Activated CD8-positive, alpha-beta memory T cell treated with anti-CD3 and anti-CD28 coated beads, Interleukin-2, amount 50 U/mL, for 24 hours (primary cell): ENCODE measurements around the gene IRAK2.
"Not testable (repeated sequence)": the region's sequence is repeated elsewhere in the genome, so short reads cannot be mapped to it uniquely, and the experiment has no call there.

Source experiments
- DNase-seq: peaks from one replicate; pipeline ENCODE4 v3.0.0-alpha.2; 2020; ENCODE audit errors: extremely low read depth

IRAK2 gene, protein sequence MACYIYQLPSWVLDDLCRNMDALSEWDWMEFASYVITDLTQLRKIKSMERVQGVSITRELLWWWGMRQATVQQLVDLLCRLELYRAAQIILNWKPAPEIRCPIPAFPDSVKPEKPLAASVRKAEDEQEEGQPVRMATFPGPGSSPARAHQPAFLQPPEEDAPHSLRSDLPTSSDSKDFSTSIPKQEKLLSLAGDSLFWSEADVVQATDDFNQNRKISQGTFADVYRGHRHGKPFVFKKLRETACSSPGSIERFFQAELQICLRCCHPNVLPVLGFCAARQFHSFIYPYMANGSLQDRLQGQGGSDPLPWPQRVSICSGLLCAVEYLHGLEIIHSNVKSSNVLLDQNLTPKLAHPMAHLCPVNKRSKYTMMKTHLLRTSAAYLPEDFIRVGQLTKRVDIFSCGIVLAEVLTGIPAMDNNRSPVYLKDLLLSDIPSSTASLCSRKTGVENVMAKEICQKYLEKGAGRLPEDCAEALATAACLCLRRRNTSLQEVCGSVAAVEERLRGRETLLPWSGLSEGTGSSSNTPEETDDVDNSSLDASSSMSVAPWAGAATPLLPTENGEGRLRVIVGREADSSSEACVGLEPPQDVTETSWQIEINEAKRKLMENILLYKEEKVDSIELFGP

GRCh38 chr3:10164546-10165393, at the start of gene IRAK2:
Gene IRAK2 (plus strand): TSS chr3:10164919. CDS start chr3:10164955, 36 bp downstream.
- DNase-seq = no peak

DNA sequence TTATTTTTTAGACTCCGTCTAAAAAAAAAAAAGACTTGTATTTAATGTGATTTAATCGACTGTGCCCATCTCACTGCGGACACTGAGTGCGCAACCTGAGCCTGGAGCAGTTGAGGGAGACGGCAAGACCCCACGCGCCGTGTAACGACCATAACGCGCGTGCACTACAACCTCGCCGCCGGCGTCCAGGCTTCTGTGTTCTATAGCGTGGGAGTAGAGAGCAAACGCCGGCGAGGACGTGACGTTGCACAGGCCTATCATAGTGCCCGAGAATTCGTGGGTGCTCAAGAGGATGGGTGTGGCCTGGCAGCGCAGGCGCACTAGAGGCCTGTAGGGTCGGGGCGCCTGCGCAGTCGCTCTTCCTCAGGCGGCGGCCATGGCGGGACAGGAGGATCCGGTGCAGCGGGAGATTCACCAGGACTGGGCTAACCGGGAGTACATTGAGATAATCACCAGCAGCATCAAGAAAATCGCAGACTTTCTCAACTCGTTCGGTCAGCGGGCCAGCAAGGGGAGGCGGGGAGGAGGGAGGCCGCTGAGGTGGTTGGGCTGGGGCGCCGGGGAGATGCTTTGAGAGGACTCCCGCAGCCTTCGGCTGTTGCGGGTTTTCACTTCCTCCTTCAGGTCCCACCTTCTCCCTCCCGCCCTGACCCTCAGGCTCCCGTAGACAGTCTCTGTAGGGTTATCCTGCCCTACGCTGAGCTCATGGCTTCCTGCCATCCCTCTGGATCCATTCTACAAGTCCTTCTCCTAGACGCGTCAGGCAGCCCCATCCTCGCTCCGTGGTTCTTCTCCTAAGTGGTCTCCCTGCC, 49.2 kb upstream of the IRAK2 start, which contains the start of gene BRK1:
BRK1 (plus strand) TSS at position 350 of the 812 bp plus-strand sequence; CDS start at position 377, 27 bp downstream.
- DNase-seq = peak; percentile 87

DNA sequence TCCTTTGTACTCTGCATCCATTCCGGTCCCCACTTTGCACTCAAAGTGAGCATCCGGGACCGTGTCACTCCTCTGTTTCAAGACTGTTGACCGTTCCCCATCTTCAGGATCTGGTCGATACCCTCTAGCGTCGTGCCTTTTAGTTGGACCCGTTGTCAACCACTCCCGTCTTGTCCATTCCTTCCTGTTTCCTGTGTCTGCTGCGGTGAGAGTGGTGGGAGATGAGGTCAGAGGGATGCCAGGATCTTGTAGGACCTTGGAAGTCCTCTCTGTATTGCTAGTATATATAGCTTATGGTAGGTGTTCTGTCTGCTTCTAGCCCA, 48.6 kb upstream of the IRAK2 start:
- no peak for DNase-seq

DNA sequence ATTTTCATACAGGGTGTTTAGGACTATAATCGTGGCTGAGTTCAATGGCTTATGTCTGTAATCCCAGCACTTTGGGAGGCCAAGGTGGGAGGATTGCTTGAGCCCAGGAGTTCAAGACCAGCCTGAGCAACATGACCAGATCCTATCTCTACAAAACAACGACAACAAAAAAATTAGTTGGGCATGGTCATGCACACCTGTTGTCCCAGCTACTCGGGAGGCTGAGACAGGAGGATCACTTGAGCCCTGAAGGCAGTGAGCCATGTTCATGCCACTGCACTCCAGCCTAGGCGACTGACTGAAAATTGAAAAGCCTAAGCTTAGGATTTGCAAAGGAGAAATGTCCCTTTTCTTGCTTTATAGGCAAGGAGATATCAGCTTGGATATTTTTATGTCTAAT, 47.8 kb upstream of the IRAK2 start:
- no peak for DNase-seq

DNA sequence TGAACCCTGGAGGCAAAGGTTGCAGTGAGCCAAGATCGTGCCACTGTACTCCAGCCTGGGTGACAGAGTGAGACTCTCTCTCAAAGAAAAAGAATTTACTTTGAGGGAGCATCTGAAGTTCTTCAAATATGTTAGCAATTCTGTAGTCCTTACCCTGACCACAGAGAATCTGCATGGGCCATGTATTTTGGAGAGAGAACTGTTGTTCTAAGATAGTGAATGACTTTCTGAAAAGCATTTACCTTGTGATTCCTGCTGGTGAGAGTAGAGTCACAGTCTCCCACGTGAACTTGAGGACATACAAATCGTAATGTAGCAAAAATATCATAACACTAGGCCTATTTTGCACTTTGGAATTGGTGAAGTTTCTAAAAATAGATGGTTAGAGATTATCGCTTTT, 45.3 kb upstream of the IRAK2 start:
- no peak for DNase-seq

DNA sequence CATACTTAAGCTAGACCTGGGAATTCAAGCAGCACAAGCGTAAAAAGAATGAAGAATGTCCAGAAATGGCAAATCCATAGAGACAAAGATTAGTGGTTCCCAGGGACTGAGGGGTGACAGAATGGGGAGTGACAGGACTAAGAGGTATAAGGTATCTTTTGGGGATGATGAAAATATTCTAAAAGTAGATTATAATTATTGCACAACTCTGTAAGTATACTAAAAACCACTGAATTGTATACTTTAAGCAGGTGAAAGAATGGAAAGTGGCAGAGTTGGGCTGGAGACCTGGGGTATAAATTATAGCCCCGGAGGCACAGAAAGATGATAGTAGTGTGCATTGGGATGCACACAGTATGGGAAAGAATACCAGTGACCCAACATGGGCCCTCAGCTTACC, 43.7 kb upstream of the IRAK2 start:
- DNase-seq = no peak

- DNase-seq = no peak
Measured at GRCh38 chr3:10122724-10123123, 42.0 kb upstream of the IRAK2 start.

- not testable (repeated sequence) for DNase-seq
Measured at GRCh38 chr3:10135872-10136271, 28.8 kb upstream of the IRAK2 start.

DNA sequence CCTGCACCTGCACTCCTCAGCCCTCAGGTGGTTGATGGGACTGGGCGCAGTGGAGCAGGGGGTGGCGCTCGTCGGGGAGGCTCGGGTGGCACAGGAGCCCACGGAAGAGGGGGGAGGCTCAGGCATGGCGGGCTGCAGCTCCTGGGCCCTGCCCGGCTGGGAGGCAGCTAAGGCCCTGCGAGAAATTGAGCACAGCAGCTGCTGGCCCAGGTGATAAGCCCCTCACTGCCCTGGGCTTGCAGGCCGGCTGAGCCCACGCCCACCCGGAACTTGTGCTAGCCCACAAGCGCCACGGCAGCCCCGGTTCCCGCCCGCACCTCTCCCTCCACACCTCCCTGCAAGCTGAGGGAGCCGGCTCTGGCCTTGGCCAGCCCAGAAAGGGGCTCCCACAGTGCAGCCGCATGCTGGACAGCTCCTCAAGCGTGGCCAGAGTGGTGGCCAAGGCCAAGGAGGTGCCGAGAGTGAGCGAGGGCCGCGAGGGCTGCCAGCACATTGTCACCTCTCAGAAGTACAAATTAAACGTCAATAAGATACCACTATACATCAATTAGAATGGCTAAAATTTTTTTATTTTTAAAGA, 28.2 kb upstream of the IRAK2 start:
- DNase-seq = no peak

GRCh38 chr3:10137178-10137577, 27.5 kb upstream of the IRAK2 start:
- DNase-seq = no peak

DNA sequence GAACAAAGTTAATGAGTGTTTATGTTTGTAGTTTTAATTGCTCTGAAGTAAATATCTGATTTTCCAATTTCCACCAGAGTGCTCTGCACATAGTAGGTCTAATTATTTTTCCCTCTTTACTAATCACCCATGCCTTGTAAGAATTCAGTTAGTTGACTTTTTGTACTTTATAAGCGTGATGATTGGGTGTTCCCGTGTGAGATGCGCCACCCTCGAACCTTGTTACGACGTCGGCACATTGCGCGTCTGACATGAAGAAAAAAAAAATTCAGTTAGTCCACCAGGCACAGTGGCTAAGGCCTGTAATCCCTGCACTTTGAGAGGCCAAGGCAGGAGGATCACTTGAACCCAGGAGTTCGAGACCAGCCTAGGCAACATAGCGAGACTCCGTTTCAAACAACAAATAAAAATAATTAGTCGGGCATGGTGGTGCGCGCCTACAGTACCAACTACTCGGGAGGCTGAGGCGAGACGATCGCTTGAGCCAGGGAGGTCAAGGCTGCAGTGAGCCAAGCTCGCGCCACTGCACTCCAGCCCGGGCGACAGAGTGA, 23.6 kb upstream of the IRAK2 start:
- DNase-seq = no peak

DNA sequence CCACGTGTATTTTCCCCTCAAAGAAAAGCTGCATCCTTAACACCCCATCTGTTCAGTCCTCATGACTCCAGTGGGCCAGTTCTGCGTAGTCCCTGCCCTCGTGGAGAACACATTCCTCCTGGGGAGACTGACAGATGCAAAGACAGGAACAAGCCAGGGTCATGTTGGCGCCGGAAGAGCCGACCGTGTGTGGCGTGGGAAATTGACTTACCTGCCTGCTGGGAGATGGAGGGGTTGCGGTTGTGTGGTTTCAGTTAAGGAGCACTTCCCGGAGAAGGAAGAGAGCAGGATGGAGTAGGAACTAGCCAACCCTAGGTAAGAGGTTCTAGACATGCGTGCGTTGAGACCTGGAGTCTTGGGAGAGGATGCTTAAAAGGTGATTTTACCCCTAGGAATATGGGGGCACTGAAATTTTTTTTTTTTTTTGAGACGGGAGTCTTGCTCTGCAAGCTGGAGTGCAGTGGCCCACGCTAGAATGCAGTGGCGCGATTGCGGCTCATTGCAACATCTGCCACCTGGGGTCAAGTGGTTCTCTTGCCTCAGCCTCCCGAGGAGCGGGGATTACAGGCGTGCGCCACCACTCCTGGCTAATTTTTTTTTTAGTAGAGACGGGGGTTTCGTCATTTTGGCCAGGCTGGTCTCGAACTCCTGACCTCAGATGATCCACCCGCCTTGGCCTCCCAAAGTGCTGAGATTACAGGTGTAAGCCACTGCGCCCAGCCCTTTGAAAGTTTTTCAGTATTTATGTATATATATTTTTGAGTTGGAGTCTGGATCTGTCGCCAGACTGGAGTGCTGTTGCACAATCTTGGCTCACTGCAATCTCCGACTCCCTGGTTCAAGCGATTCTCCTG, 21.8 kb upstream of the IRAK2 start:
- DNase-seq = no peak

DNA sequence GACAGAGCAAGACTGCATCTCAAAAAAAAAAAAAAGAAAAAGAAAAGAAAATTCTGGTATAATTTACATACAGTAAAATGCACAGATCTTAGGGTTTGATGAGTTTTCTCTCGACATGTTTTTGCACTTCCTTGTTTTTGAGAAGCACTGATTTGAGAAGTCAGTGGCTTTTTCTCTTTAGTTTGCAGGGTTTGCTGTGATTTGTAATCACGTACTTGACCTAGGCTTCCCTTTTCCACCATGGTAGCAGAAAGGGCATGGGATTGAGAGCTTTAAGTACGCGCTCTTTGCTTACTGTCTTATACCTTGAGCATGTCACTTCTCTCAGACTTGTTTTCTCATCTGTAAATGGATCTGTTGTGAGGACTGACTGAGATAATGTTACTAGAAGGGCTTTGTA, 19.0 kb upstream of the IRAK2 start:
- no peak for DNase-seq

GRCh38 chr3:10149226-10149625, 15.5 kb upstream of the IRAK2 start:
- no peak for DNase-seq

- no peak for DNase-seq
Measured at GRCh38 chr3:10150987-10151386, 13.7 kb upstream of the IRAK2 start.

DNA sequence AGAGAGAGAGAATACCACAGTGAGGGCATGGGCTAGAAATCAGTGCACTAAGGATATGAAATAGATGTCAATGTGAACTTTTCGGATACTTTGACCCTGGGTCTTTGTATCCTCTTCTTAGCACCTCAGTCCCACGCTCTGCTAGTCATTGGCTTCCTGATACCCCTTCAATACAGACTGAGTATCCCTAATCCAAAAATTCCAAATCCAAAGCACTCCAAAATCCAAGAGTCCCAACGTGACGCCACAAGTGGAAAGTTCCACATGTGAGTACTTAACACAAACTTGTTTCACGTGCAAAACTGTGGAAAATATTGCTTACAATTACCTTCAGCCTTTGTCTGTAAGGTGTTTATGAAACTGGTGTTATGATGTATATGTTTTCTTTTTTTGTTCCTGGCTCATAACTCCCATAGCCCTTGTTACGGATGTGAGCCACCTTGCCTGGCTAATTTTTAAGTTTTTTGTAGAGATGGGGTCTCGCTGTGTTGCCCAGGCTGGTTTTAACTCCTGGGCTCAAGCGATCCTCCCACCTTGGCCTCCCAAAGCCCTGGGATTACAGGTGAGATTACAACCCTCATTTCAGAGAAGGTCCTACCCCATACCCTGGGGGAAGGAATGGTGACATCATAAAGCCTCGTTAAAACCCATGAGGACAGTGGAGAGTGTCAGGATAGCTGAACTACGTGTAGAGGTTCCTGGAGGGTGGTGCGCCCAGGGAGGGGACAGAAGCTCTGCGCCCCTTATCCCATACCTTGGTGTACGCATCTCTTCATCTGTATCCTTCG, 10.2 kb upstream of the IRAK2 start:
- DNase-seq = no peak

GRCh38 chr3:10155123-10155472, 9.6 kb upstream of the IRAK2 start:
- no peak for DNase-seq

DNA sequence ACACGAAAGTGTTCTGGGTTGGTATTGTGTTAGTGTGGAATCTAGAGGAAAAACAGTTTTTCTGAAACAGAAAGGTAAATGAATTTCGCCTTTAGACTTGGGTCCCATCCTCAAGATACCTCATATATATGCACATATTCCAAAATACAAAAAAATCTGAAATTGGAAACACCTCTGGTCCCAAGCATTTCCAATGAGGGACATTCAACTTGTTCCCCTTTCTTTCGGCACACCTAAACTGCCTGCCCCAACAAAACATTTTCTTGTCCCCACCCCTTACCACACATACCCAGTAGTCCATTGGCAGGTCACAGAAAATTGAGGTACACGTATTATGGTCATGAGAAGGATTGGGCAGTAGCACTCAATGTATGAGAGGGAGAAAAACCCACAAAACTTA, 9.1 kb upstream of the IRAK2 start:
- DNase-seq = no peak

GRCh38 chr3:10157031-10157430, 7.7 kb upstream of the IRAK2 start:
- DNase-seq = no peak
